GM23338 (cell line): ENCODE results near the gene DTNA. TPM values are rescaled to one million over a fixed set of nuclear protein-coding genes. Genes with fewer than 3 reads are reported as not detected.

ENCODE experiments used
- ATAC-seq: fragments of 200-7000 bp; cut with Tn5 transposase; 3 replicates; pipeline ENCODE4 v1.9.1; 2020
- DNase-seq: peaks from one replicate; pipeline ENCODE4 v3.0.0-alpha.2; 2015; ENCODE audit warnings: low spot score
- H2AFZ ChIP-seq: fragments of 200-600 bp; sonication (generic); 2 replicates; pipeline ENCODE4 v1.8.0; 2016; ENCODE audit warnings: antibody characterized with exemption, mild to moderate bottlenecking, moderate library complexity
- H3F3A ChIP-seq: fragments of 200-600 bp; sonication (generic); replicated peaks from 2 replicates; pipeline ENCODE4 v1.8.0; 2017; ENCODE audit warnings: antibody characterized with exemption, mixed run types, low read depth
- H3K27ac ChIP-seq: fragments of 200-600 bp; sonication (generic); 2 replicates; pipeline ENCODE4 v1.6.1; 2016; ENCODE audit warnings: low read depth
- H3K27me3 ChIP-seq: fragments of 200-600 bp; sonication (generic); 2 replicates; pipeline ENCODE4 v1.8.0; 2016; ENCODE audit warnings: mild to moderate bottlenecking, mixed run types, moderate library complexity; ENCODE audit not compliant: insufficient read depth
- H3K36me3 ChIP-seq: fragments of 200-600 bp; sonication (generic); 2 replicates; pipeline ENCODE4 v1.8.0; 2016; ENCODE audit warnings: mild to moderate bottlenecking; ENCODE audit not compliant: insufficient read depth
- H3K4me1 ChIP-seq: fragments of 200-600 bp; sonication (generic); 2 replicates; pipeline ENCODE4 v1.8.0; 2016; ENCODE audit warnings: mild to moderate bottlenecking, moderate library complexity; ENCODE audit not compliant: insufficient read depth
- H3K4me2 ChIP-seq: fragments of 200-600 bp; sonication (generic); 2 replicates; pipeline ENCODE4 v1.7.1; 2017; ENCODE audit warnings: mixed run types
- H3K4me3 ChIP-seq: fragments of 200-600 bp; sonication (generic); 2 replicates; pipeline ENCODE4 v1.6.1; 2016; ENCODE audit warnings: mixed run types
- H3K79me2 ChIP-seq: fragments of 200-600 bp; sonication (generic); replicated peaks from 2 replicates; pipeline ENCODE4 v1.8.0; 2017; ENCODE audit warnings: mild to moderate bottlenecking; ENCODE audit not compliant: insufficient read depth
- H3K9me2 ChIP-seq: fragments of 200-600 bp; sonication (generic); 2 replicates; pipeline ENCODE4 v1.8.0; 2017; ENCODE audit not compliant: insufficient read depth
- H4K20me1 ChIP-seq: fragments of 200-600 bp; sonication (generic); replicated peaks from 2 replicates; pipeline ENCODE4 v1.8.0; 2017; ENCODE audit warnings: mild to moderate bottlenecking; ENCODE audit not compliant: insufficient read depth
- H3K27ac Mint-ChIP-seq: 2 replicates; pipeline ENCODE4 v1.8.0; 2020; ENCODE audit warnings: inconsistent platforms, mild to moderate bottlenecking, moderate library complexity, mixed read lengths
- H3K27me3 Mint-ChIP-seq: 3 replicates; pipeline ENCODE4 v1.8.0; 2022; ENCODE audit warnings: low read depth, mild to moderate bottlenecking, moderate library complexity, mixed read lengths, inconsistent platforms; ENCODE audit not compliant: insufficient read depth, poor library complexity
- H3K36me3 Mint-ChIP-seq: 3 replicates; pipeline ENCODE4 v1.8.0; 2021; ENCODE audit warnings: low read depth, mild to moderate bottlenecking, inconsistent platforms, moderate library complexity, mixed read lengths
- H3K4me1 Mint-ChIP-seq: 3 replicates; pipeline ENCODE4 v1.8.0; 2020; ENCODE audit warnings: mild to moderate bottlenecking, inconsistent platforms, mixed read lengths
- H3K4me3 Mint-ChIP-seq: 3 replicates; pipeline ENCODE4 v1.8.0; 2021; ENCODE audit warnings: moderate library complexity, mild to moderate bottlenecking, inconsistent platforms, mixed read lengths
- H3K9me3 Mint-ChIP-seq: 3 replicates; pipeline ENCODE4 v1.8.0; 2020; ENCODE audit warnings: moderate library complexity, mild to moderate bottlenecking, inconsistent platforms, mixed read lengths
- CTCF ChIP-seq, 2 experiments: fragments of 200-600 bp in 1 of 2; sonication (generic) in 1 of 2; conservative IDR thresholded peaks; 2 replicates each; pipeline versions ENCODE4 v1.5.1 to v1.6.1; 2016 to 2017; ENCODE audit warnings: antibody characterized with exemption in 2 of 2, low read depth in 2 of 2, mild to moderate bottlenecking in 2 of 2, moderate library complexity in 1 of 2
- ETS1 ChIP-seq: IDR thresholded peaks from 2 replicates; pipeline ENCODE4 v1.6.1; 2016; ENCODE audit warnings: antibody characterized with exemption
- EZH2phosphoT487 ChIP-seq: fragments of 200-600 bp; sonication (generic); IDR thresholded peaks from one replicate; pipeline ENCODE4 v1.8.1; 2018; ENCODE audit warnings: antibody characterized with exemption; ENCODE audit not compliant: unreplicated experiment
- POLR2AphosphoS5 ChIP-seq: IDR thresholded peaks from 2 replicates; pipeline ENCODE4 v1.6.1; 2016; ENCODE audit warnings: antibody characterized with exemption, low read depth
- REST ChIP-seq: IDR thresholded peaks from one replicate; pipeline ENCODE4 v1.6.1; 2018; ENCODE audit warnings: antibody characterized with exemption; ENCODE audit not compliant: unreplicated experiment
- STAT1 ChIP-seq: IDR thresholded peaks from one replicate; pipeline ENCODE4 v1.6.1; 2016; ENCODE audit warnings: antibody characterized with exemption; ENCODE audit not compliant: unreplicated experiment
- polyA plus RNA-seq: library from polyadenylated mRNA; unstranded; fragments of >200 nt; fragmentation: Nextera tagmentation; extraction: Ambion mirVana; gene quantifications from 2 replicates; pipeline ENCODE4 v1.2.1, GENCODE V29; 2016
- total RNA-seq: library from RNA; depleted of rRNA; stranded (reverse); fragments of >200 nt; shearing (Covaris generic); gene quantifications from 2 replicates; pipeline ENCODE4 v1.2.3, GENCODE V29; 2014

DTNA gene
- total and polyA plus RNA-seq, 2 experiments from 2014 or later = 11.5 to 25.1 TPM

GRCh38 chr18:34729264-34729663 is 19.2 kb downstream of the DTNA start (continued):
- TF ChIP-seq EZH2phosphoT487 (no peak), REST (no peak), POLR2AphosphoS5 (no peak), STAT1 (no peak)

GRCh38 chr18:34729740-34730355 is 19.8 kb downstream of the DTNA start:
- Mint-ChIP-seq H3K27me3 (peaks cover 1% of the 10 kb centered on the region), H3K27ac (no peak overlapping the region), H3K4me1 (peaks cover 17% of the 10 kb centered on the region; the same call in 2 of the 3 replicates), H3K4me3 (no peak overlapping the region), H3K36me3 (peaks cover 10% of the 10 kb centered on the region; the same call in 2 of the 3 replicates), H3K9me3 (peaks cover 13% of the 10 kb centered on the region; the same call in 2 of the 3 replicates)
- no peak for DNase-seq
- no peaks in the 10 kb centered on the region for H3K9me2 ChIP-seq
- no peak overlapping the region for H3K4me3 ChIP-seq
- no peak overlapping the region for H2AFZ ChIP-seq
- no peaks in the 10 kb centered on the region for H4K20me1 ChIP-seq
- H3K79me2 ChIP-seq = no peaks in the 10 kb centered on the region
- TF ChIP-seq REST (no peak), POLR2AphosphoS5 (no peak), ETS1 (no peak), STAT1 (no peak), CTCF (conservative IDR thresholded peaks at IDR 0.05; ENCODE audit: low read depth in 2 of 2) (no peak)
- no peak overlapping the region for H3K27ac ChIP-seq
- no peaks in the 10 kb centered on the region for H3K36me3 ChIP-seq
- H3K4me1 ChIP-seq = peaks cover 4% of the 10 kb centered on the region; the same call in 1 of the 2 replicates
- no peaks in the 10 kb centered on the region for H3F3A ChIP-seq
- peak; percentile 48; the same call in 2 of the 3 replicates for ATAC-seq
- no peaks in the 10 kb centered on the region for H3K27me3 ChIP-seq
- no peak overlapping the region for H3K4me2 ChIP-seq
